NK-92 (cell line): ENCODE results near the gene PLCH2.
"Not testable (repeated sequence)": the region's sequence is repeated elsewhere in the genome, so short reads cannot be mapped to it uniquely, and the experiment has no call there.

Experiments
- DNase-seq: peaks from one replicate; lab custom pipeline; 2025; ENCODE audit not compliant: unreplicated experiment; lab: John Stamatoyannopoulos, UW

The PLCH2 gene

GRCh38 chr1:2542246-2542915 lies 66.3 kb downstream of the PLCH2 start:
- DNase-seq: no peak

DNA sequence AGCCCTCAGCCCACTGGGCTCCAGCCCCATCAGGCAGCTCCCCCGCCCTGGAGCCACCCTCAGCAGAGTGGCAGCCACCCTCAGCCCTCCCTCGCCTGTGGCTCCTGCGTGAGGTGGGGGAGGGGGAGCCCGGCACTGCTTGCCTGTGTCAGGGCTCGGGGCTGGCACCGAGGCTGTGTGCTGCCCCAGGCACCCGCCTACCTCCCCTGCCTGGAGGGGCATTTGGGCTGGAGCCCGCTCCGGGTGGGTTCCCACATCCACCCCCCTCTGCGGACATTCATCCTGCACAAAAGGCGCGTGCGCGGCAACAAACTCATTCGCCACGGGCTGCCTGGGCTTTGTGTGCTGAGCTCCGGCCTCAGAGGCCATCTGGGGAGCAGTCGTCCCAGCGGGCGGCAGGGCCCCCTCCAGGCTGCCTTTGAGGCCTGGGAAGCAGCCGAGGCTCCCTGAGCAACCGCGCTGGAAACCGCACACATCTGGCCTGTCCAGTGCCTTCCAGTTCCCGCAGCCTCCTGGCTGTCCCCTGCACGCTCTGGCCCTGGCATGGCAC lies 67.5 kb downstream of the PLCH2 start:
- DNase-seq: no peak

DNA sequence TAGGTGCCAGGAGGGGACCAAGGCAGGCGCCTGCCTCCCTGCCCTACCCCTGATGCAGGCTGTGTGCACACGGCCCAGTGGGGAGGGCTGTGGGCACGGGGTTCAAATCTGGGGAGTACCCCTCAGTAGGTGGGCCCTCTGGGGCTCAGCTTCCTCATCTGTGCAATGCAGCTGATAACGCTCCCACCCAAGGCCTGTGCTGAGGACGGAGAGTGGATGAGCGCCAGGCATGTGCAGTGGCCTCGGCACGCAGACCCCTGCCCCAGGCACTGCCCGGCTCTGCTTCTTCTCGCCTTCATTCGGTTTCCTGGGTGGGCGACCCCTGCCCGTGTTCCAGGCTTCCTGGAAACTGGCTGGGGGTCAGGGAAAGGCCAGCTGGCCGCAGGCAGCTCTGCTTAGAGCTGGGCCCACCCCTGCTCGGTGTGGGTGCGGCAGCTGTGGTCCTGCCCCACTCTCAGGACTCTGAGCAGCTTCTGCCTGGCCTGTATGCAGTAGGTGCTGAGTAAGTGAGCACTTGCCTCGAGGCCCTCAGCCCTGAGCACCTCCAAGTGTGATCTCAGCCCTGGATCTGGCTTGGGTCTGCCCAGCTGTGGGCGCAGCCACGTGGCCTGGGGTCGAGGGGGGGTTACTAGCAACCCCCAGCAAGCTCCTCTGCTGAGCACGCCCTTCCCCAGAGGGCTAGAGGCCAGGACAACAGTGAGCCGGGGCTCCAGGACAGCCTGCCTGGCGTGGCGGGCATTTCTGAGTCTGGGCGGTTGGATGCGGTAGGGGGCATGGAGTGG lies 68.2 kb downstream of the PLCH2 start:
- no peak for DNase-seq

DNA sequence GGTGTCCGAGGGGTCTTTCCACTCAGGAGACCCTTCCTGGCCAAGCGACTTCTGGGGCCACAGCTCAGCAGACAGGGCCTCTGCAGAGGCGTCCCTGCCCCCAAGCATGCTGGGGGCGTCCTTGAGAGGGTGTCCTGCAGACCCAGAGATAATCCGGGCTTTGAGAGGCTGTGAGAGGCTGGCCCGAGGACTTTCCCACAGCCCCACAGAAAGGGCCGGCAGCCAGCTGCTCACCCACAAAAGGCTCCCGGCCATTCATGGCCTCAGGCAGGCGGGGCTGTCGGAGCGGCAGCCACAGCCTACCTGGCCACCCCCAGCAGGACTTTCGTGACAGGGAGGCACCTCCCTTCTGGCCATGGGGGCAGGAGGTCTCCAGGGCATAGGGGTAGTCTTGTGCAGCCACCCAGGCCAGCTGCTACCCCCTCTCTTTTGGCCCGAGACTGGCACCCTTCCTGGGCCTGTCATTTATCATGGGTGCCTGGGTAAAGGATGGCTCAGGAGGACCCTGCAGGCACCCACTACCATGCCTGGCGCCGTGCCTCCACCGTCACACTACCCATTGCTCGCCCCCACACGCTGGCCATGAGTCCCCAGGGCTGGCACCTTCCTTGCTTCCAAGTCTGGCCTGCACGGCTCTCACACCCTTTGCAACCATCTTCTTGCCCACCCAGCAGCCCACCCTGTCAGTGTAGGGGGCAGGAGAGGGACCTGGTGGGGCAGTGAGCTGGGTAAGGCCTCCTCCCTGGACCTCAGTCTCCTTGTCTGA lies 69.0 kb downstream of the PLCH2 start:
- DNase-seq: no peak

DNA sequence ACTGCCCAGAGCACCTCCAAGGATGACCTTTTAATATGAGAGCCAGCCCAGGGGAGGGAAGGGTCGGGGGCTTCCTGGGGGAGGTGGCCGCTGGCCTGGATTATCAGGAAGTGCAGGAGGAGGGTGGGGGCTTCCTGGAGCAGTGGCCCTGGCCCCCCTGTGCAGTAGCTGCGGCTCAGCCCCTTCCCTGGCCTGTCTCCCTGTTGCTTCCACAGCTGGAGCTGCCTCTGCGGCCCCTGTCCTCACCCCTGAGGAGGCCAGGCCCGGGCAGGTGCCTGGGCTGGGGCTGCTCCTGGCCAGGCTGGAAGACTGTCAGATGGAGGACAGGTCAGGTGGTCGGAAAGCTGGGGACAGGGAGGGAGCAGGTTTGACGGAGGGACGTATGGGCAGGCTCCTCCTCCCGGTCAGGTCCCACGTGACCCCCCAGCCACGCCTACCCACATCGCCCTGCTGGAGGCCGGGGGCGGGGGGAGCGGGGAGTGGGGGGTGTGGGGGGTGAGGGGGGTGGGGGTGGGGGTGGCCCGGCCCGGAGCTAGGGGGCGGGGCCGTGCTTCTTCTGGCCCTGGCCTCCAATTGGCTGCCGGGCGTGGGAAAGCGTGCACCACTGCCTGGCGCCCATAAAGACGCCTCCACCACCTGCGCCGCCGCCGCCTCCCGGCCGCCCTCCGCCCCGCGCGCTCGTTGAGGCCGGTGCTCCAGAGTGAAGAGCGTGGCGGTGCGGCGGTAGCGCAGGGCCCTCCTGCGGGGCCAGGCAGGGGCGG lies 69.8 kb downstream of the PLCH2 start:
- DNase-seq: peak; percentile 45

DNA sequence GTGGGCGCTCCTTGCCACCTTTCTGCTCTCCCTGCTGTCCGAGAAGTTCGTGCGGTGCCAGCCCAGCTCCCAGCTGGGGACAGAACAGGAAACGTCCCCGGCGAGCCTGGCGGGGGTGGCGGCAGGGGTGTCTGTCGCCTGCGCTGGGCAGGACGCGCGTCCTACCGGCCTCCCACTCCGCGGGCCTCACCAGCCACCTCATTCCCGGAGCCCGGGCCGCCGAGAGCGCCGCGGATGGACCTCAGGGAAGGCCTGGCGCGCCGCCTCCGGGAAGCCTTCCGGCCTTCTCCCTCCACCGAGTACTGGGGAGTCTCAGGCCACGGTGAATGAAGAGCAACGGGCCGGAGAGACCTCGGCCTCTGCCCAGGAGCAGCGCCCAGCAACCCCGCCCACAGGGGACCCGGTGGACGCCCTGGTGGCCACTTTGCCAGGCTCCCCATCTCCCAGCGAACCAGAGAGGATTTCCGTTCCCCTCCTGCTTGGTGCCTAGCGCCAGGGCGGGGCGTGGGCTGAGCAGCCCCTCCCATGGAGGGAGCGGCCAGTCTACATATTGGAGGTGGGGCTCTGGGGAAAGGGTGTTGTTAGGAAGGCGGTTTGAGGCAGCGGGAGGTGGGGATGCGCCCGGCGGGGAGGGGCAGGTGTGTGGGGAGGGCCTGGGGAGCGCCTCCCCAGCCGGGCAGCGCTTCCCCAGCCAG lies 70.6 kb downstream of the PLCH2 start:
- DNase-seq: peak; percentile 26

GRCh38 chr1:2547210-2548067 lies 71.3 kb downstream of the PLCH2 start:
- DNase-seq: no peak

DNA sequence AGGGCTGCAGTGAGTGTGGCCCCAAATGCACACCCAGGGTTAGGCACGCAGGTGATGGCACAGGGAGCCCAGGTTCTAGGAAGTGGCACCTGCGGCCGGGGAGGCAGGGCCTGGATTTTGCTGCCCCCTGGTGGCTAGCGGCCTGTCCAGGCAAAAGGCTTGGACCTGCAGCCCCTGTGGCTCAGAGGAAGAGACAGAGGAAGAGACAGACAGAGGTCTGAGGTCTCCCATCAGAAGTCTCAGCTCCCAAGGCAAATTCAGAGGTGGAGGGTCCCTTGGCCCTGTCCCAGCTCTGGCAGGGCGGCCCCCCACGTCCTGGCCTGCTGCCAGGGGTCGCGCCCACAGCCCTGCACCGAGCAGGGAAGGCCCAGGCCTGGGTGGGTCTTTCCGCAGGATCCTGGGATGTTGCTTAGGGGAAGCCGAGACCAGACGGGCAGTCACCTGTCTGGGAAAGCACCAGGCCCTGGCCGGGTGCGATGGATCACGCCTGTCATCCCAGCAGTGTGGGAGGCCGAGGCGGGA lies 72.0 kb downstream of the PLCH2 start:
- no peak for DNase-seq

- not testable (repeated sequence) for DNase-seq
Observed at GRCh38 chr1:2549367-2550029, 73.4 kb downstream of the PLCH2 start.

- DNase-seq: not testable (repeated sequence)
Observed at GRCh38 chr1:2550309-2550861, 74.3 kb downstream of the PLCH2 start.

- not testable (repeated sequence) for DNase-seq
Observed at GRCh38 chr1:2551544-2551943, 75.5 kb downstream of the PLCH2 start.

DNA sequence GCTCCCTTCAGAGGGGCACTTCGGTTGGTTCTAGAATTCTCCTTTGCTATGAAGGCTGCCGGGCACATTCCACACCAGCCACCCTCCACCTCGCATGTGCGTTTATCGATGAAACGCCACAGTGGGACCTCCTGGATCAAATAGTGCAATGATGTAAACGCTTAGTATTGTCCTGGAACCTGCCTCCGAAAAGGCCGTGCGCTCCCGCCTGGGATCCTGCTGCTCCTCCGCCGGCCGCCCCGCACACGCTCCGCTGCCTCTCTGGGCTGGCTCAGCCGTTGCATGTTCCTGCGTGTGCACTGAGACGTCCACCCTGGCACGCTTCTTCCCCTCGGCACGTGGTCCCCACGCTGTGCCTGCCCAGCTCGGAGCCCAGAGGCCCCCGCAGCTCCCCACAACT lies 76.1 kb downstream of the PLCH2 start:
- DNase-seq: no peak

DNA sequence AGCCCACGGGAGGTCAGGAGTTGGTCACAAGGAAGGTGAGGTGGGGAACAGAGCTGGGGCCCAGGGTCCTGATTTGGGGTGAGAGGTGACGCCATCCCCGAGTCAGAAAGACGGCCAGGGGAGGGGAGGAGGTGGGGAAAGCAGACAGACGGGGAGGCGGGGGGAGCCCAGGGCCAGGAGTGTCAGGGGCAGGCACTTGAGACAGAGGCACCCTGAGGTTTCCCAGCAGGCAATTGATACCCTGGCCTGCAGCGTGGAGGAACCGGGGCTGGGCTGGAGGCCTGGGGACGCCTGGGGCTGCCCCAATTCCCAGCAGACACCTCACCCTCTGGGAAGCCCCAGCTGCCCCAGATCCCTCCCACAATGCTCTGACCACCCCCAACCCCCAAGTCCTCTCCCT lies 77.0 kb downstream of the PLCH2 start:
- not testable (repeated sequence) for DNase-seq

- DNase-seq: no peak
Observed at GRCh38 chr1:2553871-2554620, 78.0 kb downstream of the PLCH2 start.

GRCh38 chr1:2554621-2555387 lies 78.7 kb downstream of the PLCH2 start:
- no peak for DNase-seq
